ENCODE data around the gene PIN1. TPM values are rescaled to one million over a fixed set of nuclear protein-coding genes. Genes with fewer than 3 reads are reported as not detected.
"Not testable (repeated sequence)": the region's sequence is repeated elsewhere in the genome, so short reads cannot be mapped to it uniquely, and the experiment has no call there.

PIN1 gene
- total RNA-seq, 1 donor from 2014 or later, result 109 TPM

GRCh38 chr19:9838324-9838723, 3.2 kb downstream of the PIN1 start:
- Histone ChIP-seq H3K9ac (ENCODE audit: low read length) (no peak overlapping the region), H3K4me2 (ENCODE audit: low read length) (no peak overlapping the region), H3K27me3 (ENCODE audit: insufficient read depth, low read length) (no peaks in the 10 kb centered on the region), H3K4me3 (ENCODE audit: insufficient read depth, low read depth, low read length) (no peak overlapping the region), H2AFZ (ENCODE audit: low read depth, low read length) (no peak overlapping the region), H3K4me1 (ENCODE audit: insufficient read depth, low read length) (peaks cover 10% of the 10 kb centered on the region), H3K27ac (ENCODE audit: low read depth, low read length) (no peak overlapping the region), H4K20me1 (ENCODE audit: insufficient read depth, low read length) (peaks cover 43% of the 10 kb centered on the region), H3K9me3 (ENCODE audit: insufficient read depth, low read depth, low read length) (no peaks in the 10 kb centered on the region), H3K36me3 (ENCODE audit: insufficient read depth, low read length) (peaks cover 14% of the 10 kb centered on the region), H3K79me2 (ENCODE audit: insufficient read depth, low read length) (peaks cover 31% of the 10 kb centered on the region)
- H3K36me3 Mint-ChIP-seq (ENCODE audit: low read depth, unreplicated experiment), result peaks cover 20% of the 10 kb centered on the region
- H3K4me1 Mint-ChIP-seq (ENCODE audit: low read depth, unreplicated experiment), result no peaks in the 10 kb centered on the region
- H3K27me3 Mint-ChIP-seq (ENCODE audit: low read depth, unreplicated experiment), result no peaks in the 10 kb centered on the region
- DNase-seq (ENCODE audit: low read depth), result no peak
- H3K27ac Mint-ChIP-seq (ENCODE audit: unreplicated experiment), result no peak overlapping the region
- no peak for FAIRE-seq
- H3K9me3 Mint-ChIP-seq (ENCODE audit: unreplicated experiment), result no peaks in the 10 kb centered on the region
- H3K4me3 Mint-ChIP-seq (ENCODE audit: unreplicated experiment), result peak overlapping the region; percentile 74
- TF ChIP-seq CTCF (IDR thresholded peaks at IDR 0.05; ENCODE audit: insufficient read depth, low read depth, low read length), result no peak
- TF ChIP-seq EZH2 (IDR thresholded peaks at IDR 0.05; ENCODE audit: insufficient read depth, low read length), result no peak

- DNase-seq (ENCODE audit: low read depth) (no peak), FAIRE-seq (no peak)
- Mint-ChIP-seq H3K9me3 (ENCODE audit: unreplicated experiment) (no peaks in the 10 kb centered on the region), H3K4me3 (ENCODE audit: unreplicated experiment) (no peak overlapping the region), H3K27me3 (ENCODE audit: low read depth, unreplicated experiment) (no peaks in the 10 kb centered on the region), H3K27ac (ENCODE audit: unreplicated experiment) (no peak overlapping the region), H3K4me1 (ENCODE audit: low read depth, unreplicated experiment) (no peaks in the 10 kb centered on the region), H3K36me3 (ENCODE audit: low read depth, unreplicated experiment) (peaks cover 21% of the 10 kb centered on the region)
- TF ChIP-seq CTCF (IDR thresholded peaks at IDR 0.05; ENCODE audit: insufficient read depth, low read depth, low read length) (no peak), EZH2 (IDR thresholded peaks at IDR 0.05; ENCODE audit: insufficient read depth, low read length) (no peak)
- Histone ChIP-seq H3K4me2 (ENCODE audit: low read length) (no peak overlapping the region), H3K4me1 (ENCODE audit: insufficient read depth, low read length) (peaks cover 10% of the 10 kb centered on the region), H2AFZ (ENCODE audit: low read depth, low read length) (no peak overlapping the region), H3K79me2 (ENCODE audit: insufficient read depth, low read length) (peaks cover 31% of the 10 kb centered on the region), H4K20me1 (ENCODE audit: insufficient read depth, low read length) (peaks cover 47% of the 10 kb centered on the region), H3K27ac (ENCODE audit: low read depth, low read length) (no peak overlapping the region), H3K27me3 (ENCODE audit: insufficient read depth, low read length) (no peaks in the 10 kb centered on the region), H3K4me3 (ENCODE audit: insufficient read depth, low read depth, low read length) (no peak overlapping the region), H3K9me3 (ENCODE audit: insufficient read depth, low read depth, low read length) (no peaks in the 10 kb centered on the region), H3K9ac (ENCODE audit: low read length) (no peak overlapping the region), H3K36me3 (ENCODE audit: insufficient read depth, low read length) (peaks cover 21% of the 10 kb centered on the region)
These were observed 4.3 kb downstream of the PIN1 start for GRCh38 chr19:9839415-9839814.

- peak overlapping the region; percentile 58 for H3K27ac Mint-ChIP-seq (ENCODE audit: unreplicated experiment)
- Histone ChIP-seq H3K4me3 (ENCODE audit: insufficient read depth, low read depth, low read length) (no peak overlapping the region), H3K4me2 (ENCODE audit: low read length) (no peak overlapping the region), H2AFZ (ENCODE audit: low read depth, low read length) (no peak overlapping the region), H3K79me2 (ENCODE audit: insufficient read depth, low read length) (peaks cover 19% of the 10 kb centered on the region), H3K9ac (ENCODE audit: low read length) (no peak overlapping the region), H3K27me3 (ENCODE audit: insufficient read depth, low read length) (no peaks in the 10 kb centered on the region), H3K4me1 (ENCODE audit: insufficient read depth, low read length) (peaks cover 10% of the 10 kb centered on the region), H3K27ac (ENCODE audit: low read depth, low read length) (no peak overlapping the region), H3K9me3 (ENCODE audit: insufficient read depth, low read depth, low read length) (no peaks in the 10 kb centered on the region), H4K20me1 (ENCODE audit: insufficient read depth, low read length) (peaks cover 67% of the 10 kb centered on the region), H3K36me3 (ENCODE audit: insufficient read depth, low read length) (peaks cover 21% of the 10 kb centered on the region)
- H3K4me1 Mint-ChIP-seq (ENCODE audit: low read depth, unreplicated experiment), result peaks cover 6% of the 10 kb centered on the region
- H3K36me3 Mint-ChIP-seq (ENCODE audit: low read depth, unreplicated experiment), result peaks cover 32% of the 10 kb centered on the region
- DNase-seq (ENCODE audit: low read depth), result no peak
- no peaks in the 10 kb centered on the region for H3K9me3 Mint-ChIP-seq (ENCODE audit: unreplicated experiment)
- H3K27me3 Mint-ChIP-seq (ENCODE audit: low read depth, unreplicated experiment), result no peaks in the 10 kb centered on the region
- FAIRE-seq, result no peak
- no peak overlapping the region for H3K4me3 Mint-ChIP-seq (ENCODE audit: unreplicated experiment)
- TF ChIP-seq EZH2 (IDR thresholded peaks at IDR 0.05; ENCODE audit: insufficient read depth, low read length), result no peak
- TF ChIP-seq CTCF (IDR thresholded peaks at IDR 0.05; ENCODE audit: insufficient read depth, low read depth, low read length), result no peak
These were observed 7.9 kb downstream of the PIN1 start for GRCh38 chr19:9842834-9843625.

GRCh38 chr19:9843626-9844273, 8.6 kb downstream of the PIN1 start:
- not testable (repeated sequence) for H3K27me3 Mint-ChIP-seq (ENCODE audit: low read depth, unreplicated experiment); H3K9me3 ChIP-seq (ENCODE audit: insufficient read depth, low read depth, low read length); H3K4me2 ChIP-seq (ENCODE audit: low read length); H3K4me3 Mint-ChIP-seq (ENCODE audit: unreplicated experiment); H3K4me1 Mint-ChIP-seq (ENCODE audit: low read depth, unreplicated experiment); DNase-seq (ENCODE audit: low read depth); H3K27ac ChIP-seq (ENCODE audit: low read depth, low read length); H3K9me3 Mint-ChIP-seq (ENCODE audit: unreplicated experiment); H3K4me3 ChIP-seq (ENCODE audit: insufficient read depth, low read depth, low read length); H3K27ac Mint-ChIP-seq (ENCODE audit: unreplicated experiment); H3K9ac ChIP-seq (ENCODE audit: low read length); H3K27me3 ChIP-seq (ENCODE audit: insufficient read depth, low read length); H2AFZ ChIP-seq (ENCODE audit: low read depth, low read length); FAIRE-seq
- peaks cover 32% of the 10 kb centered on the region for H3K36me3 Mint-ChIP-seq (ENCODE audit: low read depth, unreplicated experiment)
- peaks cover 13% of the 10 kb centered on the region for H3K79me2 ChIP-seq (ENCODE audit: insufficient read depth, low read length)
- peaks cover 10% of the 10 kb centered on the region for H3K4me1 ChIP-seq (ENCODE audit: insufficient read depth, low read length)
- H4K20me1 ChIP-seq (ENCODE audit: insufficient read depth, low read length), result peaks cover 66% of the 10 kb centered on the region
- H3K36me3 ChIP-seq (ENCODE audit: insufficient read depth, low read length), result peaks cover 21% of the 10 kb centered on the region
